H1 (cell line): ENCODE measurements around the gene TMEM163. TPM values are rescaled to one million over a fixed set of nuclear protein-coding genes. Genes with fewer than 3 reads are reported as not detected.

Experiments used
- CTCF ChIA-PET: fragments of 300-600 bp; sonication (Branson Sonifier 250); formaldehyde crosslinking; loops from one replicate; lab custom pipeline; 2021; ENCODE audit not compliant: partially characterized antibody; lab: Charles Lee
- POLR2A ChIA-PET: fragments of 300-600 bp; sonication (Branson Sonifier 250); formaldehyde crosslinking; loops from one replicate; lab custom pipeline; 2021; ENCODE audit warnings: inconsistent platforms; ENCODE audit not compliant: partially characterized antibody; lab: Charles Lee
- DNase-seq, 2 experiments: peaks; one replicate each; pipeline versions ENCODE4 v3.0.0 to v3.0.0-alpha.2; 2010 to 2022; ENCODE audit warnings: low spot score in 2 of 2, low read depth in 1 of 2, mixed read lengths in 1 of 2
- FAIRE-seq: peaks from 2 replicates; lab custom pipeline; 2011; peaks lifted over from hg19 to GRCh38; lab: Jason Lieb, UNC
- H2AFZ ChIP-seq: 2 replicates; pipeline ENCODE4 v1.8.1; 2012; ENCODE audit warnings: low read length, inconsistent platforms
- H2AK5ac ChIP-seq: 2 replicates; pipeline ENCODE4 v1.6.1; 2013; ENCODE audit warnings: low read depth, low read length
- H2BK120ac ChIP-seq: replicated peaks from 2 replicates; pipeline ENCODE3; 2013; ENCODE audit warnings: low read depth, low read length, inconsistent platforms
- H2BK12ac ChIP-seq: 2 replicates; pipeline ENCODE4 v1.6.1; 2013; ENCODE audit warnings: low read depth, low read length
- H2BK15ac ChIP-seq: 2 replicates; pipeline ENCODE4 v1.6.1; 2013; ENCODE audit warnings: low read length
- H2BK20ac ChIP-seq: 2 replicates; pipeline ENCODE4 v1.6.1; 2013; ENCODE audit warnings: low read length
- H2BK5ac ChIP-seq: 2 replicates; pipeline ENCODE4 v1.6.1; 2013; ENCODE audit warnings: low read depth, low read length
- H3K14ac ChIP-seq: 2 replicates; pipeline ENCODE4 v1.6.1; 2013; ENCODE audit warnings: inconsistent platforms; ENCODE audit not compliant: insufficient read length
- H3K18ac ChIP-seq: 2 replicates; pipeline ENCODE4 v1.6.1; 2013; ENCODE audit warnings: low read length; ENCODE audit errors: extremely low read depth
- H3K23ac ChIP-seq: 2 replicates; pipeline ENCODE4 v1.6.1; 2013; ENCODE audit warnings: inconsistent platforms; ENCODE audit not compliant: insufficient read length
- H3K23me2 ChIP-seq: 2 replicates; pipeline ENCODE4 v1.6.1; 2013; ENCODE audit warnings: low read depth, low read length
- H3K27ac ChIP-seq: 2 replicates; pipeline ENCODE4 v1.6.1; 2011; ENCODE audit warnings: low read depth, low read length, inconsistent platforms
- H3K27me3 ChIP-seq, 4 experiments: replicated peaks in 1 of 4; 1 replicate in 1 of 4; 2 replicates in 3 of 4; pipeline versions ENCODE4 v1.6.1 to v1.8.1; 2011 to 2013; ENCODE audit warnings: low read length in 3 of 4, mild to moderate bottlenecking in 3 of 4, inconsistent platforms in 2 of 4, mixed read lengths in 2 of 4, moderate library complexity in 1 of 4; ENCODE audit not compliant: control insufficient read depth in 3 of 4, insufficient read depth in 3 of 4; ENCODE audit errors: extremely low read depth in 1 of 4
- H3K36me3 ChIP-seq, 4 experiments: 2 replicates each; pipeline versions ENCODE4 v1.6.1 to v1.8.1; 2011 to 2013; ENCODE audit warnings: mild to moderate bottlenecking in 4 of 4, low read length in 3 of 4, moderate library complexity in 2 of 4, control low read depth in 1 of 4, inconsistent platforms in 1 of 4; ENCODE audit not compliant: insufficient read depth in 4 of 4, control insufficient read depth in 2 of 4
- H3K4ac ChIP-seq: replicated peaks from 2 replicates; pipeline ENCODE3; 2013; ENCODE audit warnings: low read length, low read depth, mixed read lengths, inconsistent platforms; ENCODE audit not compliant: insufficient read length
- H3K4me1 ChIP-seq, 4 experiments: replicated peaks in 1 of 4; 1 replicate in 1 of 4; 2 replicates in 3 of 4; pipeline versions ENCODE4 v1.6.1 to v1.8.1; 2011 to 2013; ENCODE audit warnings: low read length in 3 of 4, inconsistent platforms in 2 of 4, mixed read lengths in 1 of 4; ENCODE audit not compliant: insufficient read depth in 4 of 4, control insufficient read depth in 3 of 4
- H3K4me2 ChIP-seq, 2 experiments: 2 replicates each; pipeline versions ENCODE4 v1.6.1 to v1.8.1; 2011 to 2013; ENCODE audit warnings: low read depth in 2 of 2, low read length in 2 of 2, control low read depth in 1 of 2, inconsistent platforms in 1 of 2, mild to moderate bottlenecking in 1 of 2; ENCODE audit not compliant: insufficient read depth in 1 of 2
- H3K4me3 ChIP-seq, 4 experiments: fragments of 200-600, 300-600 bp in 1 of 4; sonication (generic), shearing (Covaris generic), sonication (Bioruptor Twin) in 1 of 4; 2 replicates each; pipeline versions ENCODE4 v1.5.1 to v1.8.1; 2011 to 2016; ENCODE audit warnings: low read length in 4 of 4, low read depth in 3 of 4, control low read depth in 2 of 4, inconsistent platforms in 2 of 4, mild to moderate bottlenecking in 2 of 4, mixed read lengths in 1 of 4, moderate library complexity in 1 of 4; ENCODE audit not compliant: insufficient read depth in 2 of 4; ENCODE audit errors: extremely low read depth in 1 of 4
- H3K56ac ChIP-seq: replicated peaks from 2 replicates; pipeline ENCODE3; 2013; ENCODE audit warnings: low read depth, mild to moderate bottlenecking, mixed read lengths, low read length, inconsistent platforms; ENCODE audit not compliant: insufficient read length
- H3K79me1 ChIP-seq: 2 replicates; pipeline ENCODE4 v1.6.1; 2013; ENCODE audit warnings: low read depth, low read length, control low read depth
- H3K79me2 ChIP-seq, 2 experiments: 2 replicates each; pipeline versions ENCODE4 v1.6.1 to v1.8.1; 2012 to 2013; ENCODE audit warnings: low read length in 2 of 2, mild to moderate bottlenecking in 2 of 2, inconsistent platforms in 1 of 2; ENCODE audit not compliant: insufficient read depth in 2 of 2, control insufficient read depth in 1 of 2
- H3K9ac ChIP-seq, 4 experiments: replicated peaks in 1 of 4; 1 replicate in 1 of 4; 2 replicates in 3 of 4; pipeline versions ENCODE4 v1.6.1 to v1.8.1; 2011 to 2013; ENCODE audit warnings: low read depth in 3 of 4, low read length in 3 of 4, control low read depth in 2 of 4, mild to moderate bottlenecking in 2 of 4, moderate library complexity in 2 of 4, inconsistent platforms in 1 of 4; ENCODE audit errors: extremely low read depth in 1 of 4
- H3K9me3 ChIP-seq, 2 experiments: 2 replicates each; pipeline versions ENCODE4 v1.6.1 to v1.8.1; 2012 to 2013; ENCODE audit warnings: mild to moderate bottlenecking in 2 of 2, moderate library complexity in 2 of 2, control low read depth in 1 of 2, inconsistent platforms in 1 of 2, low read depth in 1 of 2, low read length in 1 of 2, mixed read lengths in 1 of 2; ENCODE audit not compliant: insufficient read depth in 2 of 2
- H4K20me1 ChIP-seq, 2 experiments: replicated peaks in 1 of 2; 2 replicates each; pipeline versions ENCODE3 to v1.8.1; 2011 to 2013; ENCODE audit warnings: inconsistent platforms in 2 of 2, low read length in 2 of 2, mild to moderate bottlenecking in 1 of 2; ENCODE audit not compliant: insufficient read depth in 2 of 2, control insufficient read depth in 1 of 2
- H4K5ac ChIP-seq: 2 replicates; pipeline ENCODE4 v1.6.1; 2013; ENCODE audit warnings: low read length, low read depth, mixed read lengths, inconsistent platforms; ENCODE audit not compliant: insufficient read length
- H4K8ac ChIP-seq: 2 replicates; pipeline ENCODE4 v1.8.0; 2013; ENCODE audit warnings: mild to moderate bottlenecking, moderate library complexity, low read length, inconsistent platforms; ENCODE audit not compliant: insufficient read depth; ENCODE audit errors: extremely low read depth
- H4K91ac ChIP-seq: replicated peaks from 2 replicates; pipeline ENCODE3; 2013; ENCODE audit warnings: low read length, mixed read lengths, inconsistent platforms; ENCODE audit not compliant: insufficient read length
- JUN ChIP-seq: IDR thresholded peaks from 2 replicates; pipeline ENCODE4 v1.6.1; 2011; ENCODE audit warnings: low read depth, mild to moderate bottlenecking, improper control_type of control experiment, low read length
- RBBP5 ChIP-seq: IDR thresholded peaks from 2 replicates; pipeline ENCODE4 v1.7.1; 2012; ENCODE audit warnings: low read depth, mild to moderate bottlenecking, inconsistent platforms, low read length, moderate library complexity, borderline replicate concordance
- RFX5 ChIP-seq: IDR thresholded peaks from 2 replicates; pipeline ENCODE4 v1.6.1; 2011; ENCODE audit warnings: low read depth, low read length, improper control_type of control experiment, borderline replicate concordance
- SIX5 ChIP-seq: IDR thresholded peaks from 2 replicates; pipeline ENCODE4 v1.6.1; 2011; ENCODE audit warnings: mild to moderate bottlenecking, low read depth, low read length
- ZNF274 ChIP-seq: IDR thresholded peaks from 2 replicates; pipeline ENCODE4 v1.7.0; 2012; ENCODE audit warnings: low read length, borderline replicate concordance; ENCODE audit errors: extremely low read depth
- WGBS, 2 experiments: shearing (Covaris generic) in 1 of 2; methylation state at CpG; one replicate each; pipeline versions ENCODE4 v1.1.6 to v1.1.7; 2013 to 2015; ENCODE audit warnings: low lambda C conversion rate in 2 of 2, mixed read lengths in 2 of 2, inconsistent platforms in 1 of 2, low coverage in 1 of 2, missing lambda C conversion rate in 1 of 2; ENCODE audit not compliant: insufficient replicate concordance in 2 of 2, insufficient coverage in 1 of 2, insufficient read length in 1 of 2; ENCODE audit errors: extremely low coverage in 1 of 2, missing lambda C conversion rate in 1 of 2; 5-methylcytosine and 5-hydroxymethylcytosine counted together
- polyA plus RNA-seq, 7 experiments: library from polyadenylated mRNA; depleted of rRNA in 3 of 7; stranded (reverse) in 5 of 7; unstranded in 2 of 7; fragments of >200 nt in 5 of 7; fragments of 200-250 nt in 2 of 7; gene quantifications; 1 replicate in 5 of 7; 2 replicates in 1 of 7; 4 replicates in 1 of 7; pipeline versions ENCODE4 v1.2.1 to v1.2.3, GENCODE V29; 2011 to 2013; ENCODE audit warnings: missing spikeins in 2 of 7, mixed read lengths in 2 of 7
- total RNA-seq: library from RNA; stranded (reverse); fragmentation: NEBNext Ultra II Directional; extraction: Animal tissue kit (Norgen Biotek cat#: 25700); gene quantifications from 2 replicates; pipeline ENCODE4 v1.2.1, GENCODE V29; 2021
- TF ChIP-seq, protein P1 (sequence below): IDR thresholded peaks from 2 replicates; pipeline ENCODE4 v1.6.1; 2012; ENCODE audit warnings: inconsistent platforms
- TF ChIP-seq, protein P2 (sequence below): IDR thresholded peaks from 2 replicates; pipeline ENCODE4 v1.6.1; 2012; ENCODE audit warnings: inconsistent platforms
- TF ChIP-seq, protein P3 (sequence below): IDR thresholded peaks from 2 replicates; pipeline ENCODE4 v1.6.1; 2011; ENCODE audit warnings: low read depth, mild to moderate bottlenecking, low read length; ENCODE audit not compliant: insufficient read depth

Gene TMEM163
- total and polyA plus RNA-seq, 2 of the 8 experiments (the other 6 are each of a cell fraction or from before 2014, with no cell fraction given), result 2.8 to 3.2 TPM

DNA sequence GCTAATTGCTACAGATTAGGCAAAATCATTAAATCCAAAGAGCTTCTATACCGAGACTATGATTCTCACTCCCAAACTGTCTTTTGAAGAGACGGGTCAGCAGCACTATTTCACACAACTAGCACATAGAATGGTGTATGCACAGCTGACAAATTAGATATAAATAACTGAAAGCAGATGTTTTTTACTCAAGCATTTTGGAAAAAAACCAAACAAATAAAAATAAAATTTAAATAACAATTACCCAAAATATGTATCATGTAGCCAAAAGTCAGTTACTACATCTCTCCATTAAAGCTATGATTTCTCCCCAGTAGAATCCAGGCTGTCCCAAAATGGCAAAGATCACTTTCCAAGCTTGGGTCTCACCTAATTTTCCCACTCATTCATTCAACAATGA lies 107.9 kb downstream of the TMEM163 start:
- TF ChIP-seq SIX5 (no peak), ZNF274 (no peak), RFX5 (no peak), JUN (no peak), RBBP5 (no peak)
- TF ChIP-seq, protein P1, sequence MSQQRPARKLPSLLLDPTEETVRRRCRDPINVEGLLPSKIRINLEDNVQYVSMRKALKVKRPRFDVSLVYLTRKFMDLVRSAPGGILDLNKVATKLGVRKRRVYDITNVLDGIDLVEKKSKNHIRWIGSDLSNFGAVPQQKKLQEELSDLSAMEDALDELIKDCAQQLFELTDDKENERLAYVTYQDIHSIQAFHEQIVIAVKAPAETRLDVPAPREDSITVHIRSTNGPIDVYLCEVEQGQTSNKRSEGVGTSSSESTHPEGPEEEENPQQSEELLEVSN, result no peak
- TF ChIP-seq, protein P2, sequence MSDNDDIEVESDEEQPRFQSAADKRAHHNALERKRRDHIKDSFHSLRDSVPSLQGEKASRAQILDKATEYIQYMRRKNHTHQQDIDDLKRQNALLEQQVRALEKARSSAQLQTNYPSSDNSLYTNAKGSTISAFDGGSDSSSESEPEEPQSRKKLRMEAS, result no peak
- TF ChIP-seq, protein P3, sequence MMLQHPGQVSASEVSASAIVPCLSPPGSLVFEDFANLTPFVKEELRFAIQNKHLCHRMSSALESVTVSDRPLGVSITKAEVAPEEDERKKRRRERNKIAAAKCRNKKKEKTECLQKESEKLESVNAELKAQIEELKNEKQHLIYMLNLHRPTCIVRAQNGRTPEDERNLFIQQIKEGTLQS, result no peak
- H3K4me3 ChIP-seq, result no peak overlapping the region
- no peaks in the 10 kb centered on the region for H3K27me3 ChIP-seq
- no peak overlapping the region for H4K8ac ChIP-seq
- no peak overlapping the region for H3K23ac ChIP-seq
- H3K27ac ChIP-seq, result no peak overlapping the region
- FAIRE-seq (no peak), DNase-seq (no peak)
- H2AK5ac ChIP-seq, result no peak overlapping the region
- H3K36me3 ChIP-seq, result no peaks in the 10 kb centered on the region
- no peaks in the 10 kb centered on the region for H3K9me3 ChIP-seq
- H3K18ac ChIP-seq, result no peak overlapping the region
- no peak overlapping the region for H4K91ac ChIP-seq
- H2BK15ac ChIP-seq, result no peak overlapping the region
- H3K14ac ChIP-seq, result no peak overlapping the region
- H3K4me2 ChIP-seq, result no peak overlapping the region
- H3K23me2 ChIP-seq, result no peaks in the 10 kb centered on the region
- H2BK12ac ChIP-seq, result no peak overlapping the region
- CTCF ChIA-PET, result interaction anchor here (0.9 to 1.0 kb wide), 2 partner anchors 91 to 151 kb away, joined by 3 to 4 read pairs; no protein-coding TSS in a partner anchor
- 95% methylated on average over 2 of the region's 2 CpGs; no CpG with 5 or more reads in 1 of the 2 experiments for WGBS, 2 experiments
- POLR2A ChIA-PET, result no interaction called here
- no peak overlapping the region for H3K4ac ChIP-seq
- H3K4me1 ChIP-seq, result no peaks in the 10 kb centered on the region
- H4K20me1 ChIP-seq, result no peaks in the 10 kb centered on the region
- H3K79me2 ChIP-seq, result no peaks in the 10 kb centered on the region
- no peak overlapping the region for H4K5ac ChIP-seq
- H2BK120ac ChIP-seq, result no peak overlapping the region
- no peak overlapping the region for H2AFZ ChIP-seq
- H3K79me1 ChIP-seq, result no peaks in the 10 kb centered on the region
- no peak overlapping the region for H2BK5ac ChIP-seq
- H3K9ac ChIP-seq, result no peak overlapping the region
- no peak overlapping the region for H2BK20ac ChIP-seq
- no peak overlapping the region for H3K56ac ChIP-seq
